Epithelial cell of proximal tubule (primary cell): ENCODE results near the gene ZCCHC4. TPM values are rescaled to one million over a fixed set of nuclear protein-coding genes. Genes with fewer than 3 reads are reported as not detected.

Experiments used
- DNase-seq: peaks from one replicate; pipeline ENCODE4 v3.0.0-alpha.2; 2011; ENCODE audit warnings: low read depth
- H3K4me3 ChIP-seq: 2 replicates; pipeline ENCODE4 v1.5.1; 2011; ENCODE audit warnings: low read depth, mild to moderate bottlenecking, low read length
- total RNA-seq: library from RNA; depleted of rRNA; stranded (reverse); fragments of >200 nt; gene quantifications from 2 replicates; pipeline ENCODE4 v1.2.3, GENCODE V29; 2015
- TF ChIP-seq, protein P1 (sequence below): conservative IDR thresholded peaks from 2 replicates; pipeline ENCODE4 v1.5.1; 2012; ENCODE audit warnings: low read depth, mild to moderate bottlenecking, low read length

Gene ZCCHC4
- total RNA-seq, 1 donor from 2014 or later = 17.2 TPM

GRCh38 chr4:25356068-25356467 lies 43.5 kb downstream of the ZCCHC4 start:
- no peak overlapping the region for H3K4me3 ChIP-seq
- TF ChIP-seq, protein P1, sequence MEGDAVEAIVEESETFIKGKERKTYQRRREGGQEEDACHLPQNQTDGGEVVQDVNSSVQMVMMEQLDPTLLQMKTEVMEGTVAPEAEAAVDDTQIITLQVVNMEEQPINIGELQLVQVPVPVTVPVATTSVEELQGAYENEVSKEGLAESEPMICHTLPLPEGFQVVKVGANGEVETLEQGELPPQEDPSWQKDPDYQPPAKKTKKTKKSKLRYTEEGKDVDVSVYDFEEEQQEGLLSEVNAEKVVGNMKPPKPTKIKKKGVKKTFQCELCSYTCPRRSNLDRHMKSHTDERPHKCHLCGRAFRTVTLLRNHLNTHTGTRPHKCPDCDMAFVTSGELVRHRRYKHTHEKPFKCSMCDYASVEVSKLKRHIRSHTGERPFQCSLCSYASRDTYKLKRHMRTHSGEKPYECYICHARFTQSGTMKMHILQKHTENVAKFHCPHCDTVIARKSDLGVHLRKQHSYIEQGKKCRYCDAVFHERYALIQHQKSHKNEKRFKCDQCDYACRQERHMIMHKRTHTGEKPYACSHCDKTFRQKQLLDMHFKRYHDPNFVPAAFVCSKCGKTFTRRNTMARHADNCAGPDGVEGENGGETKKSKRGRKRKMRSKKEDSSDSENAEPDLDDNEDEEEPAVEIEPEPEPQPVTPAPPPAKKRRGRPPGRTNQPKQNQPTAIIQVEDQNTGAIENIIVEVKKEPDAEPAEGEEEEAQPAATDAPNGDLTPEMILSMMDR = no peak
- DNase-seq = no peak

DNA sequence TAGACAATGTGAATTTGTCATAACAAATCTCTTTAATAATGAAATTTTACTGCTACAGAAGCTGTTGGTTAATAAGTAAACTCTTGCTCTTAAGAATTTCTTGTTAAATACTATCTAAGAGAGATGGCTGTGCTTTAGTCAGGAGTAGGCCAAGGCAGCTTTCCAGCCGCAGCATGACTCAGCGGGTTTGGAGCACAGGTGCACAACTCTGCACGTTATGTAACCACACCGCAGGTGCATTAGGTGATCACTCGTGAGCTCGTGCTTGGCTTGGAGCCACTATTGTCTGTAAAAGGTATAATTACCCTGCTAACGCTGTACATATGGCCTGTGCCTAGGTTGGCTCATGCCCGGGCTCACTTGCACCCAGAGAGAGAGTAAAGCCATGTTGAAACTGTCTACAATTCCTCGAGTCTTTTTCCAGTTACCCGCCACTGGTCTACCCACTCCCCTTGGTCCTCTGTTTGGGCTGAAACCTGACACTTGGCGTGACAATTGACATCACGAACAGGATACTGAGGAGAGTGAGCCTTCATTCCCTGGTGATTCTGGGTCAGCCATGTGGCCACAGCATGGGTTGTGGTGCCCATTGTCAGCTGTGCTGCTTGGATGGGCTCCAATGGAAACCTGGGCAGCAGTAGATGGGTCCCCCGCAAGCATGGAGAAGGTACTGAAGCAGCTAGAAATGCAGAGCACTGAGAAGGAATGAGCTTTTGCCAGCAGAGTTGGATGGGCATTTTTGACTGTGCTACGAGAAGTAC lies 46.1 kb downstream of the ZCCHC4 start:
- TF ChIP-seq, protein P1 = no peak
- DNase-seq = peak; percentile 22
- no peak overlapping the region for H3K4me3 ChIP-seq

GRCh38 chr4:25361253-25361652 lies 48.7 kb downstream of the ZCCHC4 start:
- TF ChIP-seq, protein P1 = no peak
- H3K4me3 ChIP-seq = no peak overlapping the region
- DNase-seq = no peak

- DNase-seq = no peak
- TF ChIP-seq, protein P1 = peak; percentile 68
- no peak overlapping the region for H3K4me3 ChIP-seq
Measured at GRCh38 chr4:25367004-25367621, 54.5 kb downstream of the ZCCHC4 start.

GRCh38 chr4:25367877-25368276 lies 55.3 kb downstream of the ZCCHC4 start:
- TF ChIP-seq, protein P1 = no peak
- DNase-seq = no peak
- H3K4me3 ChIP-seq = no peak overlapping the region

DNA sequence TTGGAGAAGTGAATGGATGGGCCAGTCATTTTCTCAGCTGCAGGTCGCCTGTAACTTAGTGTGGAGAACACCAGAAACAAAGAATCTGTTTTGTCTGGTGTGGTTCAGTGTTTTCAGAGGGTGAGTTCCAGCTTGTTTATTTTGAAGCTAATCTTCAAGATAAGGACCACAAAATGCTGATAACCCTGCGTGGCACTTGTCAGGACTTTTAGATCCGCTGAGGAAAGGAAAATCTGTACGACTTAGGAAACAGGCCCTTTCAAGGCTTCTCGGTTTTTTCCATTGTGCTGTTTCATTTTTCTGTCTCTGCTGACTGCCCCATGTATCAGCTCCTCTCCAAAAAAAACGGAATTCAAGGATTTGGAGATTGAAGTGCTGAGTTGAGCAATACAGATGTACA lies 55.7 kb downstream of the ZCCHC4 start:
- no peak overlapping the region for H3K4me3 ChIP-seq
- TF ChIP-seq, protein P1 = no peak
- DNase-seq = no peak
